Fibroblast of pulmonary artery (primary cell): Measurements from ENCODE around the gene CTBP2.

Source experiments
- DNase-seq: peaks from one replicate; pipeline ENCODE4 v3.0.0-alpha.2; 2010; ENCODE audit warnings: low read depth
- H3K4me3 ChIP-seq: replicated peaks from 2 replicates; pipeline ENCODE4 v1.5.1; 2011; ENCODE audit warnings: low read depth, mild to moderate bottlenecking, control low read depth, low read length, moderate library complexity
- TF ChIP-seq, protein P1 (sequence below): IDR thresholded peaks from 2 replicates; pipeline ENCODE4 v1.5.1; 2011; ENCODE audit warnings: mild to moderate bottlenecking, control low read depth, low read length, inconsistent platforms; ENCODE audit errors: missing control alignments

CTBP2 gene

DNA sequence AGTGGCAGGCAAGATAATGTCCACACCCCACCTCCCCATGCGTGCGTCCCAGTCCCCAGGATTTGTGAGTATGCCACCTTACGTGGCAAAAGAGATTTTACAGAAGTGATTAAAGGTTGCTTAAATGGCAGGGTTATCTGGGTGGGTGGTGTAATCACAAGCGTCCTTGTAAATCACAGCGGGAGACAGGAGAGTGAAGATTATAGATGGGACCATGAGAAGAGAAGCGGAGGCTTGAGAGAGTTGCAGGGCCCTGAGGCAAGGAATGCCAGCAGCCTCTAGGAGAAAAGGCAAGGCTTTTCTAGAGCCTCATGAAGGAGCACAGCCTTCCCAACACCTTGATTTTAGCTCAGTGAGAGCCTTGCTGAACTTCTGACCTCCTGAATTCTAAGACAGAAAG lies 208.2 kb downstream of the CTBP2 start:
- TF ChIP-seq, protein P1, sequence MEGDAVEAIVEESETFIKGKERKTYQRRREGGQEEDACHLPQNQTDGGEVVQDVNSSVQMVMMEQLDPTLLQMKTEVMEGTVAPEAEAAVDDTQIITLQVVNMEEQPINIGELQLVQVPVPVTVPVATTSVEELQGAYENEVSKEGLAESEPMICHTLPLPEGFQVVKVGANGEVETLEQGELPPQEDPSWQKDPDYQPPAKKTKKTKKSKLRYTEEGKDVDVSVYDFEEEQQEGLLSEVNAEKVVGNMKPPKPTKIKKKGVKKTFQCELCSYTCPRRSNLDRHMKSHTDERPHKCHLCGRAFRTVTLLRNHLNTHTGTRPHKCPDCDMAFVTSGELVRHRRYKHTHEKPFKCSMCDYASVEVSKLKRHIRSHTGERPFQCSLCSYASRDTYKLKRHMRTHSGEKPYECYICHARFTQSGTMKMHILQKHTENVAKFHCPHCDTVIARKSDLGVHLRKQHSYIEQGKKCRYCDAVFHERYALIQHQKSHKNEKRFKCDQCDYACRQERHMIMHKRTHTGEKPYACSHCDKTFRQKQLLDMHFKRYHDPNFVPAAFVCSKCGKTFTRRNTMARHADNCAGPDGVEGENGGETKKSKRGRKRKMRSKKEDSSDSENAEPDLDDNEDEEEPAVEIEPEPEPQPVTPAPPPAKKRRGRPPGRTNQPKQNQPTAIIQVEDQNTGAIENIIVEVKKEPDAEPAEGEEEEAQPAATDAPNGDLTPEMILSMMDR, result no peak
- no peak overlapping the region for H3K4me3 ChIP-seq
- no peak for DNase-seq

DNA sequence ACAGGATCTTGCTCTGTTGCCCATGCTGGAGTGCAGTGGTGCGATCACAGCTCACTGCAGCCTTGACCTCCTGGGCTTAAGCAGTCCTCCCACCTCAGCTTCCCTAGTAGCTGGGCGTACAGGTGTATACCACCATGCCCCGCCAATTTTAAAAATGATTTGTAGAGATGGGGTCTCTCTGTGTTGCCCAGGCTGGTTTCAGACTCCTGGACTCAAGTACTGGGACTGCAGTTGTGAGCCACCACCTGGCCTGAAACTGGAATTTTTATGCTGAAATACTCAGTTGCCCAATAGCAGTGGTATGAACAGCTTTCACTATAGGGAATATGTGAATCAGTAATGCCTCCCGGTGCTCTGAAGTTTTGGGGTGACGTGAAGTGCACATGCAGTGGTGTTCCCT lies 210.8 kb downstream of the CTBP2 start:
- TF ChIP-seq, protein P1, result peak; percentile 4
- H3K4me3 ChIP-seq, result no peak overlapping the region
- peak; percentile 50 for DNase-seq

DNA sequence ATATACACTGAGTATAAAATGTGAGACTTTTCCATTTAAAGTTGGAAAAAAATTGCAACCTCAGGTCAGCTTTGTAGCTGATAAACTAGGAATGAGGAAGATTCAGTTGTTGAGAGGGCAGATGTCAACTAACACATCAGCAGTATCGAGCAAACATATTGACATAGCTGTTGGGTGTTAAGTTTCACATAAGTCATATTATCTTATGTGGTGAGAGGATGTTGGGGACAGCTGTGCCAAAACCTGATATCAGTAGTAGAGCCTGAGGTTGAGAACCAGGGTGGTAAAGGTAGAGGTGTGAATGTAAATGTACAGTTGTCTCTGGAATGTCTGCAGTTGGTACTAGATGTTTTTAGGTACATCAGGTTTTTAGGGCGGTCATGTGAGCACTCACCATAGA lies 213.4 kb downstream of the CTBP2 start:
- no peak for DNase-seq
- TF ChIP-seq, protein P1, result no peak
- H3K4me3 ChIP-seq, result no peak overlapping the region

GRCh38 chr10:124944982-124945381 lies 215.4 kb downstream of the CTBP2 start:
- TF ChIP-seq, protein P1, result no peak
- no peak overlapping the region for H3K4me3 ChIP-seq
- peak; percentile 75 for DNase-seq

- no peak overlapping the region for H3K4me3 ChIP-seq
- peak; percentile 74 for DNase-seq
- TF ChIP-seq, protein P1, result no peak
These were observed 216.9 kb downstream of the CTBP2 start for GRCh38 chr10:124943301-124944092.

DNA sequence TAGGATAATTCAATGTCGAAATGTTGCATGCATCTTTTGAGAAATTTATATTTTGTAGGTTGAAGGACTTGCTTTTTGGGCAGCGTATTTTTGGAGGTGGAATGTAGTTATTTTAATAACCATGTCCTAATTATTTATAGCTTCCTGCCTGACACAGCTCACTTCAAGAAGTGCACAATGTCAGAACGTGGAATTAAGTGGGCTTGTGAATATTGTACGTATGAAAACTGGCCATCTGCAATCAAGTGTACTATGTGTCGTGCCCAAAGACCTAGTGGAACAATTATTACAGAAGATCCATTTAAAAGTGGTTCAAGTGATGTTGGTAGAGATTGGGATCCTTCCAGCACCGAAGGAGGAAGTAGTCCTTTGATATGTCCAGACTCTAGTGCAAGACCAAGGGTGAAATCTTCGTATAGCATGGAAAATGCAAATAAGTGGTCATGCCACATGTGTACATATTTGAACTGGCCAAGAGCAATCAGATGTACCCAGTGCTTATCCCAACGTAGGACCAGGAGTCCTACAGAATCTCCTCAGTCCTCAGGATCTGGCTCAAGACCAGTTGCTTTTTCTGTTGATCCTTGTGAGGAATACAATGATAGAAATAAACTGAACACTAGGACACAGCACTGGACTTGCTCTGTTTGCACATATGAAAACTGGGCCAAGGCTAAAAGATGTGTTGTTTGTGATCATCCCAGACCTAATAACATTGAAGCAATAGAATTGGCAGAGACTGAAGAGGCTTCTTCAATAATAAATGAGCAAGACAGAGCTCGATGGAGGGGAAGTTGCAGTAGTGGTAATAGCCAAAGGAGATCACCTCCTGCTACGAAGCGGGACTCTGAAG lies 217.8 kb downstream of the CTBP2 start:
- TF ChIP-seq, protein P1, result no peak
- DNase-seq, result no peak
- H3K4me3 ChIP-seq, result no peak overlapping the region
